CD14-positive monocyte (primary cell): ENCODE results near the gene CTSE. TPM values are rescaled to one million over a fixed set of nuclear protein-coding genes. Genes with fewer than 3 reads are reported as not detected.

Experiments
- DNase-seq, 3 donors: peaks; one replicate each; pipeline ENCODE4 v3.0.0-alpha.2; 2011 to 2022
- H2AFZ ChIP-seq: 2 replicates; pipeline ENCODE4 v1.6.0; 2012; ENCODE audit warnings: mild to moderate bottlenecking, low read depth, low read length, inconsistent platforms; ENCODE audit not compliant: insufficient read depth, poor library complexity, severe bottlenecking
- H3K27ac ChIP-seq, 2 donors: 1 replicate in 1 of 2; 2 replicates in 1 of 2; pipeline ENCODE4 v1.5.1; 2012 to 2013; ENCODE audit warnings: low read length in 2 of 2, control low read depth in 1 of 2, inconsistent platforms in 1 of 2, low read depth in 1 of 2, mild to moderate bottlenecking in 1 of 2
- H3K27me3 ChIP-seq, 2 donors: one replicate each; pipeline versions ENCODE4 v1.6.0 to v1.6.1; 2011 to 2013; ENCODE audit warnings: low read length in 2 of 2; ENCODE audit not compliant: control insufficient read depth in 2 of 2, insufficient read depth in 2 of 2
- H3K36me3 ChIP-seq, 2 donors: replicated peaks in 1 of 2; 1 replicate in 1 of 2; 2 replicates in 1 of 2; pipeline versions ENCODE4 v1.5.1 to v1.6.1; 2012 to 2013; ENCODE audit warnings: low read length in 2 of 2, control low read depth in 1 of 2, inconsistent platforms in 1 of 2, mild to moderate bottlenecking in 1 of 2; ENCODE audit not compliant: insufficient read depth in 2 of 2, control insufficient read depth in 1 of 2
- H3K4me1 ChIP-seq, 2 donors: 1 replicate in 1 of 2; 2 replicates in 1 of 2; pipeline versions ENCODE4 v1.5.1 to v1.6.1; 2012 to 2013; ENCODE audit warnings: low read length in 2 of 2, control low read depth in 1 of 2, inconsistent platforms in 1 of 2, mild to moderate bottlenecking in 1 of 2, moderate library complexity in 1 of 2; ENCODE audit not compliant: insufficient read depth in 2 of 2, control insufficient read depth in 1 of 2
- H3K4me2 ChIP-seq: replicated peaks from 2 replicates; pipeline ENCODE3; 2012; ENCODE audit warnings: low read length, moderate library complexity, mild to moderate bottlenecking; ENCODE audit not compliant: poor library complexity, severe bottlenecking; ENCODE audit errors: extremely low read depth
- H3K4me3 ChIP-seq, 3 experiments: fragments of 200-600 bp in 1 of 3; sonication (generic) in 1 of 3; replicated peaks in 1 of 3; 1 replicate in 2 of 3; 2 replicates in 1 of 3; pipeline ENCODE4 v1.5.1; 2011 to 2013; ENCODE audit warnings: low read length in 3 of 3, mild to moderate bottlenecking in 3 of 3, control low read depth in 2 of 3, low read depth in 2 of 3, inconsistent platforms in 1 of 3, moderate library complexity in 1 of 3
- H3K79me2 ChIP-seq: 2 replicates; pipeline ENCODE4 v1.6.0; 2012; ENCODE audit warnings: mild to moderate bottlenecking, control low read depth, inconsistent platforms, low read length, moderate library complexity; ENCODE audit not compliant: insufficient read depth
- H3K9ac ChIP-seq: 2 replicates; pipeline ENCODE4 v1.6.0; 2017; ENCODE audit warnings: low read length, mild to moderate bottlenecking; ENCODE audit not compliant: insufficient read depth, poor library complexity, severe bottlenecking
- H3K9me3 ChIP-seq, 2 donors: replicated peaks in 1 of 2; 1 replicate in 1 of 2; 2 replicates in 1 of 2; pipeline versions ENCODE4 v1.5.1 to v1.6.1; 2012 to 2013; ENCODE audit warnings: low read length in 2 of 2, control low read depth in 1 of 2; ENCODE audit not compliant: control insufficient read depth in 1 of 2, insufficient read depth in 1 of 2
- H4K20me1 ChIP-seq: 2 replicates; pipeline ENCODE4 v1.6.0; 2012; ENCODE audit warnings: mild to moderate bottlenecking, low read length, control low read depth, moderate library complexity; ENCODE audit not compliant: insufficient read depth
- H3K27ac Mint-ChIP-seq, 7 donors: one replicate each; pipeline ENCODE4 v1.8.0; 2020; ENCODE audit warnings: mild to moderate bottlenecking in 7 of 7, mixed read lengths in 7 of 7, moderate library complexity in 6 of 7, inconsistent platforms in 2 of 7
- H3K27me3 Mint-ChIP-seq, 3 donors: one replicate each; pipeline ENCODE4 v1.8.0; 2021 to 2022; ENCODE audit warnings: low read depth in 3 of 3, mild to moderate bottlenecking in 3 of 3, mixed read lengths in 3 of 3, moderate library complexity in 3 of 3, inconsistent platforms in 1 of 3
- H3K36me3 Mint-ChIP-seq, 2 donors: one replicate each; pipeline ENCODE4 v1.8.0; 2020; ENCODE audit warnings: mixed read lengths in 2 of 2, inconsistent platforms in 1 of 2, mild to moderate bottlenecking in 1 of 2
- H3K4me1 Mint-ChIP-seq: one replicate; pipeline ENCODE4 v1.8.0; 2020; ENCODE audit warnings: mild to moderate bottlenecking, mixed read lengths
- H3K4me3 Mint-ChIP-seq, 2 donors: one replicate each; pipeline ENCODE4 v1.8.0; 2020; ENCODE audit warnings: mild to moderate bottlenecking in 2 of 2, mixed read lengths in 2 of 2, moderate library complexity in 1 of 2
- H3K9me3 Mint-ChIP-seq, 7 donors: one replicate each; pipeline ENCODE4 v1.8.0; 2020 to 2022; ENCODE audit warnings: mixed read lengths in 7 of 7, mild to moderate bottlenecking in 6 of 7, moderate library complexity in 6 of 7, inconsistent platforms in 2 of 7
- WGBS: methylation state at CpG from one replicate; pipeline ENCODE4 v1.1.5; 2013; ENCODE audit warnings: missing lambda C conversion rate; ENCODE audit not compliant: insufficient coverage; 5-methylcytosine and 5-hydroxymethylcytosine counted together
- intact Hi-C, 2 donors: fragments of 100-400 bp; cut with micrococcal nuclease; formaldehyde crosslinking; loops; one replicate each; pipeline versions ENCODE4 v1.15.0 to v1.15.1; 2023
- polyA plus RNA-seq, 3 donors: library from polyadenylated mRNA; depleted of rRNA in 1 of 3; unstranded in 2 of 3; stranded (reverse) in 1 of 3; fragments of 300-500 nt in 2 of 3; fragments of >200 nt in 1 of 3; fragmentation: Illumina TruSeq in 2 of 3; gene quantifications; 1 replicate in 2 of 3; 2 replicates in 1 of 3; pipeline ENCODE4 v1.2.3, GENCODE V29; 2012 to 2021
- TF ChIP-seq, protein P1 (sequence below): fragments of 200-600 bp; IDR thresholded peaks from one replicate; pipeline ENCODE4 v1.8.0; 2022; ENCODE audit warnings: antibody characterized with exemption, mild to moderate bottlenecking

Gene CTSE
- polyA plus RNA-seq, 3 donors: not detected

DNA sequence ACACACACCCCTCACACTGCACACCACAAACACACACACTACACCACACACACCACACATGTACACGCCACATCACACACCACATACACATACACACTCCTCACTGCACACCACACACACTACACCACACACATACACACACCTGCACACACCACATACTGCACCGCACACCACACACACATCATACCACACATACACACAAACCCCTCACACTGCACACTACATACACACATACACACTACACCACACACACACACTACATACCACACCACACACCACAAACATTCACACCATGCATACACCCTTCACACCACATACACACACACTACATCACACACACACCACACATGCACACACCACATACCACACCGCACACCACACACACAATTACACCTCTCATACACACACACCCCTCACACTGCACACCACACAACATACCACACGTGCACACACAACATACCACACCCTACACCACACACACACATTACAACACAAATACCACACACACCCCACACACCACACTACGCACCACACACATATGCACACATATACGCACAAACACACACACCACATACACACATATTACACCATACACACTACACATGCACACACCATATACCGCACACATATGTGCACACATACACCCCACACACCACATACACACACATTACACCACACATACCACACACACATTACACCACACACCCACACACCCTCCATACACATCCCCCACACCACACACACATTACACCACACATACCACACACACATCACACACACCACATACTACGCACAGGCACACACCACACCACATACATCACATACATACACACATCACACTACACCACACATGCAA is 50.1 kb downstream of the CTSE start:
- TF ChIP-seq, protein P1, sequence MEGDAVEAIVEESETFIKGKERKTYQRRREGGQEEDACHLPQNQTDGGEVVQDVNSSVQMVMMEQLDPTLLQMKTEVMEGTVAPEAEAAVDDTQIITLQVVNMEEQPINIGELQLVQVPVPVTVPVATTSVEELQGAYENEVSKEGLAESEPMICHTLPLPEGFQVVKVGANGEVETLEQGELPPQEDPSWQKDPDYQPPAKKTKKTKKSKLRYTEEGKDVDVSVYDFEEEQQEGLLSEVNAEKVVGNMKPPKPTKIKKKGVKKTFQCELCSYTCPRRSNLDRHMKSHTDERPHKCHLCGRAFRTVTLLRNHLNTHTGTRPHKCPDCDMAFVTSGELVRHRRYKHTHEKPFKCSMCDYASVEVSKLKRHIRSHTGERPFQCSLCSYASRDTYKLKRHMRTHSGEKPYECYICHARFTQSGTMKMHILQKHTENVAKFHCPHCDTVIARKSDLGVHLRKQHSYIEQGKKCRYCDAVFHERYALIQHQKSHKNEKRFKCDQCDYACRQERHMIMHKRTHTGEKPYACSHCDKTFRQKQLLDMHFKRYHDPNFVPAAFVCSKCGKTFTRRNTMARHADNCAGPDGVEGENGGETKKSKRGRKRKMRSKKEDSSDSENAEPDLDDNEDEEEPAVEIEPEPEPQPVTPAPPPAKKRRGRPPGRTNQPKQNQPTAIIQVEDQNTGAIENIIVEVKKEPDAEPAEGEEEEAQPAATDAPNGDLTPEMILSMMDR: no peak
- no peak overlapping the region for H3K27ac Mint-ChIP-seq
- WGBS: 100% methylated on average over 8 of the region's 8 CpGs
- DNase-seq: no peak
- H2AFZ ChIP-seq: no peak overlapping the region
- peak overlapping the region in 1 of 2 donors; percentile 8 for H3K4me3 Mint-ChIP-seq
- H3K27me3 ChIP-seq: no peaks in the 10 kb centered on the region
- no peaks in the 10 kb centered on the region for H3K79me2 ChIP-seq
- H3K27me3 Mint-ChIP-seq: peaks cover 1 to 4% (median 3%) of the 10 kb centered on the region in 3 donors
- no peaks in the 10 kb centered on the region for H3K9me3 Mint-ChIP-seq
- no peak overlapping the region for H3K27ac ChIP-seq
- H3K4me1 ChIP-seq: no peaks in the 10 kb centered on the region
- H3K9ac ChIP-seq: no peak overlapping the region
- intact Hi-C loops: no loop called here
- H3K4me1 Mint-ChIP-seq: no peaks in the 10 kb centered on the region
- H4K20me1 ChIP-seq: no peaks in the 10 kb centered on the region
- H3K9me3 ChIP-seq: no peaks in the 10 kb centered on the region
- H3K4me2 ChIP-seq: no peak overlapping the region
- no peaks in the 10 kb centered on the region for H3K36me3 Mint-ChIP-seq
- no peaks in the 10 kb centered on the region for H3K36me3 ChIP-seq
- H3K4me3 ChIP-seq: no peak overlapping the region

- DNase-seq: no peak
- Histone ChIP-seq H2AFZ (no peak overlapping the region), H3K36me3 (no peaks in the 10 kb centered on the region), H3K27me3 (no peaks in the 10 kb centered on the region), H3K4me1 (no peaks in the 10 kb centered on the region), H3K4me2 (no peak overlapping the region), H3K4me3 (no peak overlapping the region), H4K20me1 (no peaks in the 10 kb centered on the region), H3K9me3 (no peaks in the 10 kb centered on the region), H3K9ac (no peak overlapping the region), H3K79me2 (no peaks in the 10 kb centered on the region), H3K27ac (no peak overlapping the region)
- Mint-ChIP-seq H3K27ac (peak overlapping the region in 1 of 7 donors; percentile 25), H3K4me1 (no peaks in the 10 kb centered on the region), H3K4me3 (no peak overlapping the region), H3K9me3 (no peaks in the 10 kb centered on the region), H3K27me3 (peaks cover 1 to 4% (median 3%) of the 10 kb centered on the region in 3 donors), H3K36me3 (no peaks in the 10 kb centered on the region)
- 94% methylated on average over 10 of the region's 11 CpGs for WGBS
- intact Hi-C loops: no loop called here
- TF ChIP-seq, protein P1: no peak
These were observed 51.1 kb downstream of the CTSE start for GRCh38 chr1:205972491-205973168.
